AG04450 (cell line): ENCODE measurements around the gene CFAP20DC. TPM values are rescaled to one million over a fixed set of nuclear protein-coding genes. Genes with fewer than 3 reads are reported as not detected.
A peak's percentile ranks its signal among the peaks of the same experiment; 100 is the strongest.

ENCODE experiments used
- CTCF ChIA-PET: fragments of 300-600, 350-600 bp; formaldehyde crosslinking; extraction: SDS; loops from one replicate; lab custom pipeline; 2022; ENCODE audit warnings: antibody characterized with exemption, inconsistent platforms; lab: Charles Lee
- POLR2A ChIA-PET: fragments of 350-600 bp; formaldehyde crosslinking; extraction: SDS; loops from one replicate; lab custom pipeline; 2021; ENCODE audit warnings: antibody characterized with exemption, inconsistent platforms; lab: Yijun Ruan, JAX
- DNase-seq: peaks from one replicate; pipeline ENCODE4 v3.0.0-alpha.2; 2011; ENCODE audit warnings: low read depth, low spot score
- H3K27ac ChIP-seq: one replicate; pipeline ENCODE4 v1.5.1; 2012; ENCODE audit warnings: low read depth, low read length, control low read depth
- H3K27me3 ChIP-seq: one replicate; pipeline ENCODE4 v1.6.0; 2012; ENCODE audit warnings: low read length; ENCODE audit not compliant: control insufficient read depth, insufficient read depth
- H3K4me3 ChIP-seq: 2 replicates; pipeline ENCODE4 v1.5.1; 2011; ENCODE audit warnings: mild to moderate bottlenecking, low read depth, low read length, control low read depth
- H3K9me3 ChIP-seq: 2 replicates; pipeline ENCODE4 v1.5.1; 2012; ENCODE audit warnings: low read length; ENCODE audit not compliant: control insufficient read depth, insufficient read depth
- CTCF ChIP-seq: IDR thresholded peaks from 2 replicates; pipeline ENCODE4 v1.5.1; 2011; ENCODE audit warnings: low read depth, low read length, control low read depth, inconsistent platforms
- polyA plus RNA-seq: library from polyadenylated mRNA; depleted of rRNA; stranded (reverse); fragments of >200 nt; gene quantifications from 2 replicates; pipeline ENCODE4 v1.2.3, GENCODE V29; 2011

The CFAP20DC gene
- polyA plus RNA-seq, 1 experiment, result 3.5 TPM

GRCh38 chr3:59043391-59043790 is 6.4 kb downstream of the CFAP20DC start:
- no peak for DNase-seq
- CTCF ChIA-PET, result interaction anchor here (1.6 to 4.1 kb wide), 2 partner anchors 10 to 219 kb away, joined by 3 to 24 read pairs; no protein-coding TSS in a partner anchor
- TF ChIP-seq CTCF, result no peak
- POLR2A ChIA-PET, result no interaction called here
- no peak overlapping the region for H3K27ac ChIP-seq
- H3K4me3 ChIP-seq, result no peak overlapping the region
- H3K27me3 ChIP-seq, result no peaks in the 10 kb centered on the region
- no peaks in the 10 kb centered on the region for H3K9me3 ChIP-seq

- ChIA-PET POLR2A (no interaction called here), CTCF (interaction anchor here (4.1 kb wide), 1 partner anchor 12 kb away, joined by 24 read pairs; no protein-coding TSS in a partner anchor)
- TF ChIP-seq CTCF, result no peak
- DNase-seq, result peak; percentile 21
- Histone ChIP-seq H3K4me3 (no peak overlapping the region), H3K27me3 (no peaks in the 10 kb centered on the region), H3K9me3 (no peaks in the 10 kb centered on the region), H3K27ac (no peak overlapping the region)
Observed at GRCh38 chr3:59040902-59041301, 8.9 kb downstream of the CFAP20DC start.

GRCh38 chr3:59027607-59028006 is 22.2 kb downstream of the CFAP20DC start:
- CTCF ChIA-PET, result no interaction called here
- H3K9me3 ChIP-seq, result no peaks in the 10 kb centered on the region
- H3K4me3 ChIP-seq, result no peak overlapping the region
- no peak for DNase-seq
- no peak overlapping the region for H3K27ac ChIP-seq
- TF ChIP-seq CTCF, result no peak
- POLR2A ChIA-PET, result no interaction called here
- H3K27me3 ChIP-seq, result no peaks in the 10 kb centered on the region

GRCh38 chr3:59023612-59024011 is 26.2 kb downstream of the CFAP20DC start:
- DNase-seq, result no peak
- H3K4me3 ChIP-seq, result no peak overlapping the region
- no peaks in the 10 kb centered on the region for H3K9me3 ChIP-seq
- ChIA-PET POLR2A (no interaction called here), CTCF (no interaction called here)
- no peaks in the 10 kb centered on the region for H3K27me3 ChIP-seq
- no peak overlapping the region for H3K27ac ChIP-seq
- TF ChIP-seq CTCF, result no peak

- POLR2A ChIA-PET, result no interaction called here
- DNase-seq, result no peak
- Histone ChIP-seq H3K27ac (no peak overlapping the region), H3K4me3 (no peak overlapping the region), H3K27me3 (no peaks in the 10 kb centered on the region), H3K9me3 (no peaks in the 10 kb centered on the region)
- TF ChIP-seq CTCF, result no peak
- CTCF ChIA-PET, result no interaction called here
Observed at GRCh38 chr3:59017617-59017984, 32.2 kb downstream of the CFAP20DC start.
